Bone marrow (tissue), 2 donors: Measurements from ENCODE around the gene TNNI2.

Source experiments
- DNase-seq, 2 donors: peaks; one replicate each; lab custom pipeline; 2025; lab: John Stamatoyannopoulos, UW

The TNNI2 gene

GRCh38 chr11:1847006-1847735 is 8.4 kb downstream of the TNNI2 start:
- DNase-seq: no peak

GRCh38 chr11:1847926-1848639 is 9.3 kb downstream of the TNNI2 start:
- no peak for DNase-seq

GRCh38 chr11:1848640-1849430 is 10.1 kb downstream of the TNNI2 start:
- no peak for DNase-seq

- no peak for DNase-seq
These were observed 12.8 kb downstream of the TNNI2 start for GRCh38 chr11:1851468-1852180.

- DNase-seq: no peak
These were observed 13.6 kb downstream of the TNNI2 start for GRCh38 chr11:1852271-1852876.

GRCh38 chr11:1852877-1853276 is 14.1 kb downstream of the TNNI2 start, which contains the start of gene LSP1:
Gene LSP1 (plus strand): TSS chr11:1853084. CDS start chr11:1853145, 61 bp downstream.
- DNase-seq: peak; percentile 36 to 42

GRCh38 chr11:1853376-1854131 is 14.8 kb downstream of the TNNI2 start:
- DNase-seq: no peak

GRCh38 chr11:1854132-1854948 is 15.6 kb downstream of the TNNI2 start:
- no peak for DNase-seq

- no peak for DNase-seq
These were observed 16.4 kb downstream of the TNNI2 start for GRCh38 chr11:1854949-1855885.

GRCh38 chr11:1855886-1856265 is 17.1 kb downstream of the TNNI2 start:
- DNase-seq: no peak

GRCh38 chr11:1856306-1857005 is 17.7 kb downstream of the TNNI2 start:
- no peak for DNase-seq

- DNase-seq: no peak
These were observed 18.3 kb downstream of the TNNI2 start for GRCh38 chr11:1857064-1857463.

GRCh38 chr11:1858154-1858553 is 19.4 kb downstream of the TNNI2 start:
- no peak for DNase-seq

GRCh38 chr11:1858576-1858975 is 19.8 kb downstream of the TNNI2 start:
- no peak for DNase-seq

GRCh38 chr11:1859004-1859403 is 20.2 kb downstream of the TNNI2 start:
- DNase-seq: no peak

- no peak for DNase-seq
These were observed 21.3 kb downstream of the TNNI2 start for GRCh38 chr11:1860108-1860507.

- DNase-seq: no peak
These were observed 22.9 kb downstream of the TNNI2 start for GRCh38 chr11:1861435-1862411.
